SK-N-SH (cell line): ENCODE data around the gene PDE4D. TPM values are rescaled to one million over a fixed set of nuclear protein-coding genes. Genes with fewer than 3 reads are reported as not detected.

Experiments
- CTCF ChIA-PET: fragments of 300-600, 350-600 bp; formaldehyde crosslinking; extraction: SDS; loops from one replicate; lab custom pipeline; 2021; lab: Yijun Ruan, JAX
- POLR2A ChIA-PET: fragments of 350-600 bp; sonication (Branson Sonifier 250); formaldehyde crosslinking; extraction: SDS; loops from one replicate; lab custom pipeline; 2020; ENCODE audit warnings: antibody characterized with exemption, inconsistent platforms; lab: Yijun Ruan, JAX
- DNase-seq: peaks from one replicate; pipeline ENCODE4 v3.0.0; 2012
- H2AFZ ChIP-seq: fragments of 200-600 bp; sonication (generic); 2 replicates; pipeline ENCODE4 v1.8.1; 2016; ENCODE audit warnings: antibody characterized with exemption, mild to moderate bottlenecking, low read depth
- H3F3A ChIP-seq: fragments of 200-600 bp; sonication (generic); replicated peaks from 2 replicates; pipeline ENCODE3; 2016; ENCODE audit warnings: antibody characterized with exemption, mild to moderate bottlenecking; ENCODE audit not compliant: insufficient read depth
- H3K27ac ChIP-seq, 2 experiments: fragments of 200-500 bp in 1 of 2; fragments of 200-600 bp in 1 of 2; sonication (Bioruptor generic) in 1 of 2; sonication (generic), shearing (Covaris generic) in 1 of 2; 2 replicates each; pipeline versions ENCODE4 v1.5.1 to v1.6.1; 2014 to 2016; ENCODE audit warnings: low read depth in 2 of 2, inconsistent platforms in 1 of 2, low read length in 1 of 2, mild to moderate bottlenecking in 1 of 2, mixed read lengths in 1 of 2
- H3K27me3 ChIP-seq: fragments of 200-600 bp; sonication (generic), shearing (Covaris generic); 2 replicates; pipeline ENCODE4 v1.6.1; 2016; ENCODE audit warnings: mixed run types; ENCODE audit not compliant: insufficient read depth
- H3K36me3 ChIP-seq, 2 experiments: fragments of 200-500 bp in 1 of 2; fragments of 200-600 bp in 1 of 2; sonication (Bioruptor generic) in 1 of 2; sonication (generic) in 1 of 2; replicated peaks in 1 of 2; 2 replicates each; pipeline versions ENCODE3 to v1.5.1; 2014 to 2016; ENCODE audit warnings: low read length in 1 of 2, mild to moderate bottlenecking in 1 of 2; ENCODE audit not compliant: insufficient read depth in 2 of 2, control insufficient read depth in 1 of 2
- H3K4me1 ChIP-seq, 2 experiments: fragments of 200-500 bp in 1 of 2; fragments of 200-600 bp in 1 of 2; sonication (Bioruptor generic) in 1 of 2; sonication (generic), shearing (Covaris generic) in 1 of 2; 2 replicates each; pipeline versions ENCODE4 v1.5.1 to v1.6.1; 2014 to 2016; ENCODE audit warnings: low read depth in 1 of 2, low read length in 1 of 2, mixed run types in 1 of 2; ENCODE audit not compliant: insufficient read depth in 2 of 2, control insufficient read depth in 1 of 2
- H3K4me2 ChIP-seq: fragments of 200-600 bp; sonication (generic), shearing (Covaris generic); 2 replicates; pipeline ENCODE4 v1.6.1; 2017; ENCODE audit warnings: mixed run types
- H3K4me3 ChIP-seq, 2 experiments: fragments of 200-500 bp in 1 of 2; fragments of 200-600 bp in 1 of 2; sonication (Bioruptor generic) in 1 of 2; sonication (generic), shearing (Covaris generic) in 1 of 2; 2 replicates each; pipeline versions ENCODE4 v1.5.1 to v1.8.1; 2014 to 2016; ENCODE audit warnings: low read depth in 2 of 2, inconsistent platforms in 1 of 2, low read length in 1 of 2, mild to moderate bottlenecking in 1 of 2, mixed read lengths in 1 of 2, moderate library complexity in 1 of 2
- H3K79me2 ChIP-seq: fragments of 200-600 bp; sonication (generic); 2 replicates; pipeline ENCODE4 v1.8.1; 2017; ENCODE audit warnings: mild to moderate bottlenecking; ENCODE audit not compliant: insufficient read depth
- H3K9ac ChIP-seq: fragments of 200-600 bp; sonication (generic); 2 replicates; pipeline ENCODE4 v1.6.1; 2017; ENCODE audit warnings: mixed run types
- H3K9me2 ChIP-seq: fragments of 200-600 bp; sonication (generic); 2 replicates; pipeline ENCODE4 v1.6.1; 2017; ENCODE audit warnings: mixed run types
- H3K9me3 ChIP-seq: fragments of 200-600 bp; sonication (generic); 2 replicates; pipeline ENCODE4 v1.6.1; 2017; ENCODE audit warnings: mixed run types, mild to moderate bottlenecking, moderate library complexity
- H4K20me1 ChIP-seq: fragments of 200-600 bp; sonication (generic); 2 replicates; pipeline ENCODE4 v1.6.1; 2017; ENCODE audit warnings: mild to moderate bottlenecking, mixed run types; ENCODE audit not compliant: insufficient read depth
- CHD2 ChIP-seq: fragments of 150-350 bp; IDR thresholded peaks from 2 replicates; pipeline ENCODE4 v1.6.1; 2018; ENCODE audit warnings: low read length; ENCODE audit not compliant: partially characterized antibody
- FOSL2 ChIP-seq: IDR thresholded peaks from 2 replicates; pipeline ENCODE4 v1.4.0; 2012; ENCODE audit warnings: low read depth, mild to moderate bottlenecking, moderate library complexity, borderline replicate concordance
- FOXJ3 ChIP-seq: sonication (generic); formaldehyde crosslinking; IDR thresholded peaks from 2 replicates; pipeline ENCODE4 v1.5.1; 2020; ENCODE audit warnings: mild to moderate bottlenecking, missing genetic modification reagents
- FOXM1 ChIP-seq: IDR thresholded peaks from 2 replicates; pipeline ENCODE4 v1.4.0; 2012; ENCODE audit warnings: low read depth, mild to moderate bottlenecking
- GABPA ChIP-seq: IDR thresholded peaks from 2 replicates; pipeline ENCODE4 v1.4.0; 2012; ENCODE audit warnings: low read depth, mild to moderate bottlenecking
- JUND ChIP-seq: IDR thresholded peaks from 2 replicates; pipeline ENCODE4 v1.4.0; 2012
- NFIC ChIP-seq: IDR thresholded peaks from 2 replicates; pipeline ENCODE4 v1.4.0; 2012; ENCODE audit warnings: borderline replicate concordance
- NRF1 ChIP-seq: IDR thresholded peaks from 2 replicates; pipeline ENCODE4 v1.6.1; 2012; ENCODE audit warnings: low read depth, mild to moderate bottlenecking, low read length
- RAD21 ChIP-seq: IDR thresholded peaks from 2 replicates; pipeline ENCODE4 v1.6.1; 2012; ENCODE audit warnings: mild to moderate bottlenecking, low read length
- RCOR1 ChIP-seq: fragments of 150-350 bp; IDR thresholded peaks from 2 replicates; pipeline ENCODE4 v1.6.1; 2017; ENCODE audit warnings: antibody characterized with exemption, low read length
- REST ChIP-seq: IDR thresholded peaks from 2 replicates; pipeline ENCODE4 v1.6.1; 2012; ENCODE audit warnings: mild to moderate bottlenecking, low read depth, low read length, moderate library complexity
- RXRA ChIP-seq: IDR thresholded peaks from 2 replicates; pipeline ENCODE4 v1.4.0; 2012; ENCODE audit warnings: low read depth, mild to moderate bottlenecking, borderline replicate concordance
- TEAD4 ChIP-seq: IDR thresholded peaks from 2 replicates; pipeline ENCODE4 v1.4.0; 2012; ENCODE audit warnings: mild to moderate bottlenecking, borderline replicate concordance; ENCODE audit not compliant: insufficient read depth
- USF2 ChIP-seq: fragments of 150-350 bp; IDR thresholded peaks from 2 replicates; pipeline ENCODE4 v1.6.1; 2017; ENCODE audit warnings: antibody characterized with exemption, low read length, low read depth, borderline replicate concordance
- YY1 ChIP-seq: IDR thresholded peaks from 2 replicates; pipeline ENCODE4 v1.4.0; 2012; ENCODE audit warnings: low read depth, mild to moderate bottlenecking
- WGBS: methylation state at CpG from one replicate; pipeline ENCODE4 v1.1.6; 2017; ENCODE audit warnings: low lambda C conversion rate; 5-methylcytosine and 5-hydroxymethylcytosine counted together
- polyA plus RNA-seq, 3 experiments: library from polyadenylated mRNA; depleted of rRNA; stranded (reverse); fragments of >200 nt; gene quantifications; 2 replicates each; pipeline ENCODE4 v1.2.3, GENCODE V29; 2012

Gene PDE4D
- polyA plus RNA-seq, 1 of the 3 experiments (the other 2 are of a cell fraction) = 2.4 TPM

GRCh38 chr5:59605915-59606314 lies 287.6 kb downstream of the PDE4D start:
- no peak overlapping the region for H3K4me2 ChIP-seq
- H3K4me1 ChIP-seq = peaks cover 0 to 2% of the 10 kb centered on the region in 2 experiments; a peak in 1 of 4 replicates
- no peaks in the 10 kb centered on the region for H3K79me2 ChIP-seq
- H2AFZ ChIP-seq = no peak overlapping the region
- no peaks in the 10 kb centered on the region for H3K36me3 ChIP-seq
- ChIA-PET CTCF (no interaction called here), POLR2A (no interaction called here)
- H4K20me1 ChIP-seq = no peaks in the 10 kb centered on the region
- no peaks in the 10 kb centered on the region for H3K9me3 ChIP-seq
- DNase-seq = no peak
- TF ChIP-seq RAD21 (no peak), FOXJ3 (CRISPR knock-in tag) (no peak), RXRA (no peak)
- H3F3A ChIP-seq = no peaks in the 10 kb centered on the region
- H3K4me3 ChIP-seq = no peak overlapping the region
- 86% methylated on average over 1 of the region's 1 CpG for WGBS
- H3K9me2 ChIP-seq = no peaks in the 10 kb centered on the region
- H3K27me3 ChIP-seq = no peaks in the 10 kb centered on the region
- no peak overlapping the region for H3K9ac ChIP-seq
- no peak overlapping the region for H3K27ac ChIP-seq

- no peak overlapping the region for H3K9ac ChIP-seq
- CTCF ChIA-PET = no interaction called here
- no peak overlapping the region for H3K4me3 ChIP-seq
- H3K4me2 ChIP-seq = no peak overlapping the region
- H3K79me2 ChIP-seq = no peaks in the 10 kb centered on the region
- DNase-seq = no peak
- H3K9me3 ChIP-seq = no peaks in the 10 kb centered on the region
- no peaks in the 10 kb centered on the region for H3K27me3 ChIP-seq
- H2AFZ ChIP-seq = no peak overlapping the region
- peaks cover 0 to 2% of the 10 kb centered on the region in 2 experiments; a peak in 1 of 4 replicates for H3K4me1 ChIP-seq
- H3K27ac ChIP-seq = no peak overlapping the region
- no peaks in the 10 kb centered on the region for H3F3A ChIP-seq
- WGBS = 60% methylated on average over 4 of the region's 4 CpGs
- TF ChIP-seq JUND (no peak), GABPA (no peak), NRF1 (no peak), RXRA (no peak), NFIC (no peak), TEAD4 (no peak), YY1 (no peak), RCOR1 (no peak), FOXM1 (no peak), USF2 (no peak), FOSL2 (no peak)
- H4K20me1 ChIP-seq = no peaks in the 10 kb centered on the region
- H3K9me2 ChIP-seq = no peaks in the 10 kb centered on the region
- no peaks in the 10 kb centered on the region for H3K36me3 ChIP-seq
- POLR2A ChIA-PET = no interaction called here
Measured at GRCh38 chr5:59604111-59604510, 289.4 kb downstream of the PDE4D start.

GRCh38 chr5:59600998-59601397 lies 292.5 kb downstream of the PDE4D start:
- H3K79me2 ChIP-seq = no peaks in the 10 kb centered on the region
- peaks cover 8 to 20% of the 10 kb centered on the region in 2 experiments; a peak in 3 of 4 replicates for H3K4me1 ChIP-seq
- H3K9ac ChIP-seq = no peak overlapping the region
- POLR2A ChIA-PET = no interaction called here
- H3K27me3 ChIP-seq = no peaks in the 10 kb centered on the region
- H4K20me1 ChIP-seq = no peaks in the 10 kb centered on the region
- no peaks in the 10 kb centered on the region for H3K36me3 ChIP-seq
- no peak overlapping the region for H3K27ac ChIP-seq
- H3F3A ChIP-seq = peaks cover 19% of the 10 kb centered on the region
- no peak overlapping the region for H3K4me2 ChIP-seq
- H2AFZ ChIP-seq = no peak overlapping the region
- TF ChIP-seq REST (no peak), CHD2 (no peak), FOXM1 (no peak)
- no peaks in the 10 kb centered on the region for H3K9me3 ChIP-seq
- no peak overlapping the region for H3K4me3 ChIP-seq
- 88% methylated on average over 3 of the region's 3 CpGs for WGBS
- DNase-seq = no peak
- no peaks in the 10 kb centered on the region for H3K9me2 ChIP-seq
- CTCF ChIA-PET = interaction anchor here (0.6 to 1.5 kb wide), 3 partner anchors 14 to 212 kb away, joined by 3 read pairs; no protein-coding TSS in a partner anchor
